Measurements from ENCODE around the gene CFI. TPM values are rescaled to one million over a fixed set of nuclear protein-coding genes. Genes with fewer than 3 reads are reported as not detected.

CFI gene
- total RNA-seq, 1 donor from 2014 or later, result not detected

DNA sequence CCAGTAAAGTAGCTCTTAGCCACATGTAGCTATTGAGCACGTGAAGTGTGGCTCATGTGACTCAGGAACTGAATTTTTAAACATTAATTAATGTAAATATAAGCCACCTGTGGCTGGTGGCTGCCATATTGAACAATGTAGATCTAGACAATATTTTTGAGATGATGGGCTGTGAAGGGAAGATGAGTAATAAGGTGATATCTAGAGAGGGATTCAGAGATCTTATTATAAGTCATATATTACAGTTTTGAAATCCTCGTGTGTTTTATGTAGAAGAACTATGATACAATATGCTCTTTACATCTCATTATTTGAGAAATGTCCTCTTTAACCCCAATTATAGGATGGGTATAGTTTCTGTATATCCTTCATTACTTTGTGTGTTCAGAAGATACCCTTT lies 19.4 kb upstream of the CFI start:
- H3K27me3 Mint-ChIP-seq (ENCODE audit: insufficient read depth, low read depth), result no peaks in the 10 kb centered on the region
- peaks cover 13% of the 10 kb centered on the region for H3K4me1 Mint-ChIP-seq
- no peaks in the 10 kb centered on the region for H4K20me1 ChIP-seq (ENCODE audit: low read depth)
- H3K9ac ChIP-seq, result no peak overlapping the region
- no peak overlapping the region for H3K27ac ChIP-seq
- no peaks in the 10 kb centered on the region for H3F3A ChIP-seq (ENCODE audit: low read depth)
- no peaks in the 10 kb centered on the region for H3K9me3 Mint-ChIP-seq
- peaks cover 17% of the 10 kb centered on the region for H3K36me3 ChIP-seq
- no peaks in the 10 kb centered on the region for H3K27me3 ChIP-seq
- TF ChIP-seq EZH2phosphoT487 (IDR thresholded peaks at IDR 0.05) (no peak), EZH2 (IDR thresholded peaks at IDR 0.05) (no peak)
- TF ChIP-seq, protein P1, sequence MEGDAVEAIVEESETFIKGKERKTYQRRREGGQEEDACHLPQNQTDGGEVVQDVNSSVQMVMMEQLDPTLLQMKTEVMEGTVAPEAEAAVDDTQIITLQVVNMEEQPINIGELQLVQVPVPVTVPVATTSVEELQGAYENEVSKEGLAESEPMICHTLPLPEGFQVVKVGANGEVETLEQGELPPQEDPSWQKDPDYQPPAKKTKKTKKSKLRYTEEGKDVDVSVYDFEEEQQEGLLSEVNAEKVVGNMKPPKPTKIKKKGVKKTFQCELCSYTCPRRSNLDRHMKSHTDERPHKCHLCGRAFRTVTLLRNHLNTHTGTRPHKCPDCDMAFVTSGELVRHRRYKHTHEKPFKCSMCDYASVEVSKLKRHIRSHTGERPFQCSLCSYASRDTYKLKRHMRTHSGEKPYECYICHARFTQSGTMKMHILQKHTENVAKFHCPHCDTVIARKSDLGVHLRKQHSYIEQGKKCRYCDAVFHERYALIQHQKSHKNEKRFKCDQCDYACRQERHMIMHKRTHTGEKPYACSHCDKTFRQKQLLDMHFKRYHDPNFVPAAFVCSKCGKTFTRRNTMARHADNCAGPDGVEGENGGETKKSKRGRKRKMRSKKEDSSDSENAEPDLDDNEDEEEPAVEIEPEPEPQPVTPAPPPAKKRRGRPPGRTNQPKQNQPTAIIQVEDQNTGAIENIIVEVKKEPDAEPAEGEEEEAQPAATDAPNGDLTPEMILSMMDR (IDR thresholded peaks at IDR 0.05), result no peak
- peaks cover 37% of the 10 kb centered on the region for H3K36me3 Mint-ChIP-seq
- H3K4me3 ChIP-seq, result no peak overlapping the region
- DNase-seq (ENCODE audit: low spot score), result no peak
- H3K27ac Mint-ChIP-seq, result no peak overlapping the region
- H3K9me3 ChIP-seq (ENCODE audit: low read depth), result no peaks in the 10 kb centered on the region
- H3K4me1 ChIP-seq, result peaks cover 6% of the 10 kb centered on the region
- peaks cover 56% of the 10 kb centered on the region for H3K79me2 ChIP-seq (ENCODE audit: low read depth)
- H2AFZ ChIP-seq (replicated peaks), result no peak overlapping the region
- no peak overlapping the region for H3K4me3 Mint-ChIP-seq
- H3K4me2 ChIP-seq, result no peak overlapping the region

GRCh38 chr4:109820563-109820962 lies 18.8 kb upstream of the CFI start:
- no peak overlapping the region for H3K27ac ChIP-seq
- H3K4me3 ChIP-seq, result no peak overlapping the region
- H3K27me3 ChIP-seq, result no peaks in the 10 kb centered on the region
- Mint-ChIP-seq H3K4me3 (no peak overlapping the region), H3K4me1 (peaks cover 20% of the 10 kb centered on the region), H3K27me3 (ENCODE audit: insufficient read depth, low read depth) (peaks cover 2% of the 10 kb centered on the region), H3K9me3 (no peaks in the 10 kb centered on the region), H3K36me3 (peaks cover 38% of the 10 kb centered on the region), H3K27ac (no peak overlapping the region)
- no peaks in the 10 kb centered on the region for H3K9me3 ChIP-seq (ENCODE audit: low read depth)
- no peaks in the 10 kb centered on the region for H4K20me1 ChIP-seq (ENCODE audit: low read depth)
- no peak overlapping the region for H3K4me2 ChIP-seq
- H3K4me1 ChIP-seq, result peaks cover 6% of the 10 kb centered on the region
- H3K36me3 ChIP-seq, result peaks cover 17% of the 10 kb centered on the region
- no peak overlapping the region for H2AFZ ChIP-seq (replicated peaks)
- no peak for DNase-seq (ENCODE audit: low spot score)
- no peak overlapping the region for H3K9ac ChIP-seq
- no peaks in the 10 kb centered on the region for H3F3A ChIP-seq (ENCODE audit: low read depth)
- peaks cover 63% of the 10 kb centered on the region for H3K79me2 ChIP-seq (ENCODE audit: low read depth)
- no peak for TF ChIP-seq EZH2 (IDR thresholded peaks at IDR 0.05)
- TF ChIP-seq, protein P1 (IDR thresholded peaks at IDR 0.05), result no peak

- Histone ChIP-seq H3K27me3 (no peaks in the 10 kb centered on the region), H4K20me1 (ENCODE audit: low read depth) (no peaks in the 10 kb centered on the region), H3F3A (ENCODE audit: low read depth) (peaks cover 12% of the 10 kb centered on the region), H3K79me2 (ENCODE audit: low read depth) (peaks cover 65% of the 10 kb centered on the region), H3K4me1 (peaks cover 10% of the 10 kb centered on the region), H3K9me3 (ENCODE audit: low read depth) (no peaks in the 10 kb centered on the region), H3K4me2 (no peak overlapping the region), H3K36me3 (peaks cover 6% of the 10 kb centered on the region), H2AFZ (replicated peaks) (no peak overlapping the region), H3K9ac (no peak overlapping the region), H3K4me3 (no peak overlapping the region), H3K27ac (no peak overlapping the region)
- no peaks in the 10 kb centered on the region for H3K9me3 Mint-ChIP-seq
- peaks cover 2% of the 10 kb centered on the region for H3K27me3 Mint-ChIP-seq (ENCODE audit: insufficient read depth, low read depth)
- H3K36me3 Mint-ChIP-seq, result peaks cover 29% of the 10 kb centered on the region
- peaks cover 20% of the 10 kb centered on the region for H3K4me1 Mint-ChIP-seq
- H3K27ac Mint-ChIP-seq, result no peak overlapping the region
- no peak for DNase-seq (ENCODE audit: low spot score)
- no peak for TF ChIP-seq EZH2 (IDR thresholded peaks at IDR 0.05)
- TF ChIP-seq EZH2phosphoT487 (IDR thresholded peaks at IDR 0.05), result no peak
- TF ChIP-seq, protein P1 (IDR thresholded peaks at IDR 0.05), result no peak
- H3K4me3 Mint-ChIP-seq, result no peak overlapping the region
Observed at GRCh38 chr4:109818268-109818667, 16.5 kb upstream of the CFI start.

All from neural progenitor cell (in vitro differentiated cells).